MM.1S (cell line): Measurements from ENCODE around the gene AKR7A2.

Experiments
- DNase-seq: peaks from one replicate; pipeline ENCODE4 v3.0.0-alpha.2; 2015
- H2AFZ ChIP-seq: fragments of 300-600 bp; sonication (generic); 2 replicates; pipeline ENCODE4 v1.6.0; 2016; ENCODE audit warnings: antibody characterized with exemption, low read length
- H3F3A ChIP-seq: fragments of 300-600 bp; sonication (generic); 2 replicates; pipeline ENCODE4 v1.6.1; 2016; ENCODE audit warnings: mild to moderate bottlenecking, antibody characterized with exemption, low read length, moderate library complexity, mixed read lengths; ENCODE audit not compliant: insufficient read depth
- H3K27ac ChIP-seq: fragments of 300-600 bp; sonication (generic); 2 replicates; pipeline ENCODE4 v1.5.1; 2016; ENCODE audit warnings: mild to moderate bottlenecking, low read length
- H3K27me3 ChIP-seq: fragments of 300-600 bp; sonication (generic); replicated peaks from 2 replicates; pipeline ENCODE4 v1.6.0; 2016; ENCODE audit warnings: low read length; ENCODE audit not compliant: insufficient read depth
- H3K36me3 ChIP-seq: fragments of 300-600 bp; sonication (generic); replicated peaks from 2 replicates; pipeline ENCODE4 v1.6.1; 2016; ENCODE audit warnings: mild to moderate bottlenecking, low read length, mixed read lengths; ENCODE audit not compliant: insufficient read depth
- H3K4me1 ChIP-seq: fragments of 300-600 bp; sonication (generic); 2 replicates; pipeline ENCODE4 v1.6.1; 2016; ENCODE audit warnings: low read length, mixed read lengths
- H3K4me2 ChIP-seq: fragments of 300-600 bp; sonication (generic); 2 replicates; pipeline ENCODE4 v1.6.0; 2016; ENCODE audit warnings: low read depth, low read length
- H3K4me3 ChIP-seq: fragments of 300-600 bp; sonication (generic); 2 replicates; pipeline ENCODE4 v1.5.1; 2016; ENCODE audit warnings: low read length, mixed read lengths
- H3K79me2 ChIP-seq: fragments of 300-600 bp; sonication (generic); 2 replicates; pipeline ENCODE4 v1.6.1; 2016; ENCODE audit warnings: mixed run types, low read length, mixed read lengths
- H3K9ac ChIP-seq: fragments of 300-600 bp; sonication (generic); 2 replicates; pipeline ENCODE4 v1.6.1; 2016; ENCODE audit warnings: low read length, mixed read lengths
- H3K9me2 ChIP-seq: fragments of 300-600 bp; sonication (generic); replicated peaks from 2 replicates; pipeline ENCODE4 v1.6.1; 2016; ENCODE audit warnings: mild to moderate bottlenecking, low read length, mixed read lengths; ENCODE audit not compliant: insufficient read depth
- H3K9me3 ChIP-seq: fragments of 300-600 bp; sonication (generic); replicated peaks from 2 replicates; pipeline ENCODE4 v1.6.1; 2016; ENCODE audit warnings: mild to moderate bottlenecking, low read length, mixed read lengths; ENCODE audit not compliant: insufficient read depth
- H4K20me1 ChIP-seq: fragments of 300-600 bp; sonication (generic); 2 replicates; pipeline ENCODE4 v1.6.1; 2016; ENCODE audit warnings: mild to moderate bottlenecking, low read length, moderate library complexity, mixed read lengths; ENCODE audit not compliant: insufficient read depth
- EZH2 ChIP-seq: fragments of 300-600 bp; sonication (generic); optimal IDR thresholded peaks from 2 replicates; pipeline ENCODE3; 2017; ENCODE audit warnings: low read depth, mild to moderate bottlenecking, antibody characterized with exemption, low read length, mixed read lengths
- EZH2phosphoT487 ChIP-seq: fragments of 300-600 bp; sonication (generic); IDR thresholded peaks from 2 replicates; pipeline ENCODE4 v1.6.1; 2018; ENCODE audit warnings: antibody characterized with exemption, low read length
- TF ChIP-seq, protein P1 (sequence below): fragments of 300-600 bp; sonication (generic); IDR thresholded peaks from 2 replicates; pipeline ENCODE4 v1.5.1; 2016; ENCODE audit warnings: antibody characterized with exemption, low read length, mixed read lengths

The AKR7A2 gene

DNA sequence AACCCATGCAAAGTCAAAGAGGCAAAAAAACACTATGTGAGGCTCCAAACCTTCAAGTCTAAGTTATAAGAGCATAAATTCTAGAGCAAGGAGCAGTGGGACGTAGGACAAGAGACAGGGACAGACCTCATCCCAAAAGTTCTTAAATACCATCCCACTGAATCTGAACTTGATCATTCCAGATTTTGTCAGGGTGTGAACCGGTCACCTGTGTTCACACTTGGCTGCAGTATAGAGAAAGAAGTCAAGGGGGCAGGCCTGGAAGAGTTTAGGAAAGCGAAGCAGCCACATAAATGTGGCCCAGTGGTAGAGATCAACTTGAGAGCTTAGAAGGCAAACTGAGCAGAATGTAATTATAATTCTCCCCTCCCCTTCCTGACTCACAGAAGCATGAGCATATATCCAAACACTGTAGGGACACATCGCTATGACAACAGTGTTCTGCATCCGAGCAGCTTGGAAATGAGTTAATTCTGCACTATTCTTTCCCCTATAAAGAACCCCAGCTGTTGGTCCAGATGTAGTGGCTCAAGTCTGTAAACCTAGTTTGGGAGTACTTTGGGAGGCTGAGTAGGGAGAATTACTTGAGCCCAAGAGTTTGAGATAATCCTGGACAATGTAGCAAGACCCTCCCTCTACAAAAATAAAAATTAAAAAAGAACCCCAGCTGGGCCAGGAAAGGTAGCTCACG, 2.7 kb downstream of the AKR7A2 start:
- Histone ChIP-seq H3K4me2 (no peak overlapping the region), H3K27ac (no peak overlapping the region), H4K20me1 (no peaks in the 10 kb centered on the region), H3K9me3 (no peaks in the 10 kb centered on the region), H3K9me2 (no peaks in the 10 kb centered on the region), H3F3A (no peaks in the 10 kb centered on the region), H3K4me3 (no peak overlapping the region), H3K4me1 (peaks cover 15% of the 10 kb centered on the region; the same call in 1 of the 2 replicates), H3K27me3 (no peaks in the 10 kb centered on the region), H3K36me3 (no peaks in the 10 kb centered on the region; the same call in 1 of the 2 replicates), H2AFZ (no peak overlapping the region), H3K9ac (no peak overlapping the region), H3K79me2 (peaks cover 16% of the 10 kb centered on the region)
- no peak for DNase-seq
- no peak for TF ChIP-seq EZH2phosphoT487
- no peak for TF ChIP-seq EZH2
- TF ChIP-seq, protein P1, sequence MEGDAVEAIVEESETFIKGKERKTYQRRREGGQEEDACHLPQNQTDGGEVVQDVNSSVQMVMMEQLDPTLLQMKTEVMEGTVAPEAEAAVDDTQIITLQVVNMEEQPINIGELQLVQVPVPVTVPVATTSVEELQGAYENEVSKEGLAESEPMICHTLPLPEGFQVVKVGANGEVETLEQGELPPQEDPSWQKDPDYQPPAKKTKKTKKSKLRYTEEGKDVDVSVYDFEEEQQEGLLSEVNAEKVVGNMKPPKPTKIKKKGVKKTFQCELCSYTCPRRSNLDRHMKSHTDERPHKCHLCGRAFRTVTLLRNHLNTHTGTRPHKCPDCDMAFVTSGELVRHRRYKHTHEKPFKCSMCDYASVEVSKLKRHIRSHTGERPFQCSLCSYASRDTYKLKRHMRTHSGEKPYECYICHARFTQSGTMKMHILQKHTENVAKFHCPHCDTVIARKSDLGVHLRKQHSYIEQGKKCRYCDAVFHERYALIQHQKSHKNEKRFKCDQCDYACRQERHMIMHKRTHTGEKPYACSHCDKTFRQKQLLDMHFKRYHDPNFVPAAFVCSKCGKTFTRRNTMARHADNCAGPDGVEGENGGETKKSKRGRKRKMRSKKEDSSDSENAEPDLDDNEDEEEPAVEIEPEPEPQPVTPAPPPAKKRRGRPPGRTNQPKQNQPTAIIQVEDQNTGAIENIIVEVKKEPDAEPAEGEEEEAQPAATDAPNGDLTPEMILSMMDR = no peak

DNA sequence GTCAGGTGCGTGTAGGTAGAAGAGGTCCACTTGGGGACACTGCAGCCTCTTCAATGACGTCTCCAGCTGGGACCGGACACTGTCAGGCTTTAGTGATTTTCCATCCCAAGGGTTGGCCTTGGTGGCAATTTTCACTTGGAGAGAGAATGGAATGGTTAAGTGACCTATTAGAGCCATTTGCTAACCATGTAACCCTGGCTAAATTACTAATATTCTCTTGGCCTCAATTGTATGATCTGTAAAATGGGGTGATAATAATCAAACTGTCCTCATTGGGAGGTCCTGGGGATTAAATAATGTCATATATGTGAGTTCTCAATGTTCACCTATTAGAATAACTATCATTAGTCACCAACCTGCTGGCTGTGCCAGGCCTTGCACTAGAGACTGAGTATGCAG, 3.4 kb downstream of the AKR7A2 start:
- no peak overlapping the region for H3K4me3 ChIP-seq
- no peaks in the 10 kb centered on the region for H3F3A ChIP-seq
- H2AFZ ChIP-seq = no peak overlapping the region
- no peak overlapping the region for H3K4me2 ChIP-seq
- no peak for TF ChIP-seq EZH2phosphoT487
- H3K4me1 ChIP-seq = peaks cover 15% of the 10 kb centered on the region; the same call in 1 of the 2 replicates
- no peaks in the 10 kb centered on the region for H3K27me3 ChIP-seq
- no peaks in the 10 kb centered on the region for H4K20me1 ChIP-seq
- H3K9ac ChIP-seq = no peak overlapping the region
- H3K27ac ChIP-seq = no peak overlapping the region
- no peaks in the 10 kb centered on the region for H3K9me3 ChIP-seq
- H3K79me2 ChIP-seq = peaks cover 16% of the 10 kb centered on the region
- no peaks in the 10 kb centered on the region for H3K9me2 ChIP-seq
- DNase-seq = no peak
- no peaks in the 10 kb centered on the region; the same call in none of the 2 replicates for H3K36me3 ChIP-seq

DNA sequence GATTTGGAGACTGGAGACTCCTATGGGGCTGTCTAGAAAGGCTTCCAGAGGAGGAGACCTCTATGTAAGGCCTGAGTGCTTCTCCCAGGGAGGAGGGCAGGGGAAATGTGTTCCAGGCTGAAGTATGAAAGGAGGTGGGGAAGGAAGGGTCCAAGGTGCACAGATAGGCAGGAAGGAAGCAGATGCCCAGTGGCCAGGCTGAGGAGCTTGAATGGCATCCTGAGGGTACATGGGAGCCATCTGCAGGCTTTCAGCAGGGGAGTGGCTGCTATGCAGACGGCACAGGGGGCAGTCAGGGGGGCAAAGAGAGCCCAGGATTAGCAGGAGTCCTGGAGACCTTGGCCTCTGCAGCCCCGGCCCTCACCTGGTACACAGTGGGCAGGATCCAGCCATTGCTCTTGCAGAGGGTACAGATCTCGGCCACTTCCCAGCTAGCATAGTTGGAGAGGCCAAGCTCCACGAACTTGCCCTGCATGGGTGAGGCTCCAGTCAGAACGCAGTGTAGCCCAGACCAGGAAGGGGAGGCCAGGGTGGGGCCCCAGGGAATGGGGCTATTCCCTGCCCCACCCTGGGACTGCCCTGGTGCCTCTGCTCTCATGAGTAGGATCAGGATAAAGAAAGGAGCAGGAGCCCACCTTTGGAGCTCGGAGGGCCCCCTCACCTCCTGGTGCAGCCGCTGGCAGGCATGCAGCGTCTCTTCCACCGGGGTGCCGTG, 4.0 kb downstream of the AKR7A2 start:
- H3K36me3 ChIP-seq = no peaks in the 10 kb centered on the region; the same call in none of the 2 replicates
- no peak for DNase-seq
- no peak for TF ChIP-seq EZH2phosphoT487

DNA sequence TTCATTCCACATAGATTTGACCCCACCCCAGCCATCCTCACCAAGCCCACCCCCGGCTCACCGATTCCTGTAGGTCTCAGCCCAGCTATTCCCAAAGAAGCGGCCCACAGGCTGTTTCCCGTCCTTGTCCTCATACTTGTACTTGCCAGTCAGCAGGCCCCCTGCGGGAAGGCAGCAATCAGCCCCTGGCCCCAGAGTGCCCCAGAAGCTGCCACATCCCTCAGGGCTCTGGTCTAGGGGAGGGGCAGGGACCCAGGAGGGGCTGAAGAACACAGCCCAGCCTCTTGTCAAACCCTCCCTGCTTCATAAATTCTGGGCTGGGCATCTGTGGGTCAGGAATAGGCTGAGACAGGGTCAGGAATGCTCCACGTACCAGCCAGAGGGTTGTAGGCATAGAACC, 5.0 kb downstream of the AKR7A2 start:
- H3K36me3 ChIP-seq = no peaks in the 10 kb centered on the region; the same call in none of the 2 replicates
- TF ChIP-seq, protein P1 = no peak
- TF ChIP-seq EZH2phosphoT487 (no peak), EZH2 (no peak)
- no peaks in the 10 kb centered on the region for H3K9me3 ChIP-seq
- peaks cover 13% of the 10 kb centered on the region for H3K79me2 ChIP-seq
- no peak overlapping the region for H3K4me3 ChIP-seq
- peaks cover 10% of the 10 kb centered on the region; the same call in 1 of the 2 replicates for H3K4me1 ChIP-seq
- H3F3A ChIP-seq = no peaks in the 10 kb centered on the region
- no peak overlapping the region for H3K27ac ChIP-seq
- no peak overlapping the region for H3K4me2 ChIP-seq
- no peaks in the 10 kb centered on the region for H3K27me3 ChIP-seq
- no peak for DNase-seq
- H3K9ac ChIP-seq = no peak overlapping the region
- H2AFZ ChIP-seq = no peak overlapping the region
- H3K9me2 ChIP-seq = no peaks in the 10 kb centered on the region
- H4K20me1 ChIP-seq = no peaks in the 10 kb centered on the region

More for the DNA sequence above, 4.0 kb downstream of the AKR7A2 start:
- H3K4me2 ChIP-seq = no peak overlapping the region
- H3F3A ChIP-seq = no peaks in the 10 kb centered on the region
- H4K20me1 ChIP-seq = no peaks in the 10 kb centered on the region
- peaks cover 13% of the 10 kb centered on the region for H3K79me2 ChIP-seq
- no peak overlapping the region for H3K4me3 ChIP-seq
- H2AFZ ChIP-seq = no peak overlapping the region
- H3K4me1 ChIP-seq = peaks cover 10% of the 10 kb centered on the region; the same call in 1 of the 2 replicates
- no peak overlapping the region for H3K9ac ChIP-seq
- no peaks in the 10 kb centered on the region for H3K27me3 ChIP-seq
- no peak overlapping the region for H3K27ac ChIP-seq
- no peaks in the 10 kb centered on the region for H3K9me3 ChIP-seq
- H3K9me2 ChIP-seq = no peaks in the 10 kb centered on the region
